CD4-positive, alpha-beta T cell treated with Interleukin-21 for 1 hour (primary cell): ENCODE data around the gene MAP4K2.
A peak's percentile ranks its signal among the peaks of the same experiment; 100 is the strongest.

Source experiments
- DNase-seq: peaks from one replicate; pipeline ENCODE4 v3.0.0-alpha.2; 2020

MAP4K2 gene

DNA sequence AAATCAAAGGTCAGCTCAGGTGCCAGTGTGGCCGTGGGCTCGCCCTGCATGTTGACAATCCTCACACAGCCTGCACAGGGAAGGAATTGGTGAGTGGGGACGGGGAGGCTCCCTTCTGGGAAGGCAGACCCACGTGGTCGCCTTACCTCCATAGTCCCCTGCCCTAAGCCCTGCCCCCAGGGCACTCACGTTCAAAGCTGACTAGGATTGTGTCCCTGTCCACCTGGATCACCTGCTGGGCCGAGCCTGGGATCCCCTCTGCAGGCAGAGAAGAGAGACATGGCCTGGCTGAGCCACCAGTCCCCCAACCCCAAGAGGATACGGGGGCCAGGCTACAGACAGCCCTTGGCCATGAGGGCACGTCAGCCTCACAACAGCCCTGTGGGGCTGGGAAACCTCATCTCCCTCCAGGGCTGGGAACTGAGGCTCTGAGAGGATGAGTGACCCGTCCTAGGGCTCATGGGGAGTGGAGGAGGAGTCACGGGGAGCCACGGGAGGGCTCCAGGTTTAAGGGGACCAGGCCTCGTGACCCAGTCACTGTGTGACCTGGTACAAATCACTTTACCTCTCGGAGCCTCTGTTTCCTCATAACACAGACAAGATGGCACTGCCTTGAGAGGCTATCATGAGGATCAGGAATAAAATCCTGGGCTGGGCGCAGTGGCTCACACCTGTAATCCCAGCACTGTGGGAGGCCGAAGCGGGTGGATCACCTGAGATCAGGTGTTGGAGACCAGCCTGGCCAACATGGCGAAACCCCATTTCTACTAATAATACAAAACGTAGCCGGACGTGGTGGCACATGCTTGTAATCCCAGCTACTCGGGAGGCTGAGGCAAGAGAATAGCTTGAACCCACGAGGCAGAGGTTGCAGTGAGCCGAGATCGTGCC, 12.6 kb downstream of the MAP4K2 start:
- DNase-seq: no peak

DNA sequence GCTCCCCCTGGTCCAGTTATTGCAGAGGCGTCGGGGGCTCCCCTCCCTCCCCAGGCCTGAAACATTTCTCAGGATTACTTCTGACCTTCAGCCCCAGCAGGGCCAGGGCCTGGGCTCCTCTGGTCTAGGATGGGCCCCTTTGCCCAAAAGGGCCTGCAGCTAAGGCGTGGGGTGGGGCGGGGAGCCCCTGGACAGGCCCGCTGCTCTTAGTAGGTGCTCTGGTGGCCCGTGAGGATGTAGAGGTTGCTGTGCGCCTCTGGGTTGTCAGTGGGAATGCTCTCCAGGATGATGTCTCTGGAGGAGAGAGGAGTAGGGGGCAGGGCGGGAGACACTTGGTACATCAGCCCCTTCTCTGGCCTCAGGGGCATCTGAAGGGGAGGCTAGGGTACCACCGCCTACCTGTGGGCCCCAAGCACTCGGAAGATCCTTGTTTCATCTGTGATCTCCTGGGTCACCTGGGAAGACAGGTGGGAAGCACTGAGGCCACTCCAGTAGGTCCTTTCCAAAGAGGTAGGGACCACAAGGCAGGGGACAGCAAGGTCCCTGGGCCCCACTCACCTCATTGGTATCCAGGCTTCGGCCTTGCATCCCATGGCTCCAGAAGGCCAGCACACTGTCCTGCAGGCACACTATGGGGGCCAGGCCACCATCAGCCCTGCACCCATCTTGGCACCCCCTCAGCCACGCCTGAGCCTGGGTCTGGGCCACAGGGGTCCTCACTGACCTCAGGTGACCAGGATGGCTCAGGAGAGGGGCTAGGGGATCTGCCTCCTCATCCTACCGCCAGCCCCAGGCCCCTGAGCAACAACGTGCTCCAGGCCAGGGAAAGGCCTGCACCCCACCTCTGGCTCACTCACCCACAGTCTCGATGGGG, 13.4 kb downstream of the MAP4K2 start:
- no peak for DNase-seq

DNA sequence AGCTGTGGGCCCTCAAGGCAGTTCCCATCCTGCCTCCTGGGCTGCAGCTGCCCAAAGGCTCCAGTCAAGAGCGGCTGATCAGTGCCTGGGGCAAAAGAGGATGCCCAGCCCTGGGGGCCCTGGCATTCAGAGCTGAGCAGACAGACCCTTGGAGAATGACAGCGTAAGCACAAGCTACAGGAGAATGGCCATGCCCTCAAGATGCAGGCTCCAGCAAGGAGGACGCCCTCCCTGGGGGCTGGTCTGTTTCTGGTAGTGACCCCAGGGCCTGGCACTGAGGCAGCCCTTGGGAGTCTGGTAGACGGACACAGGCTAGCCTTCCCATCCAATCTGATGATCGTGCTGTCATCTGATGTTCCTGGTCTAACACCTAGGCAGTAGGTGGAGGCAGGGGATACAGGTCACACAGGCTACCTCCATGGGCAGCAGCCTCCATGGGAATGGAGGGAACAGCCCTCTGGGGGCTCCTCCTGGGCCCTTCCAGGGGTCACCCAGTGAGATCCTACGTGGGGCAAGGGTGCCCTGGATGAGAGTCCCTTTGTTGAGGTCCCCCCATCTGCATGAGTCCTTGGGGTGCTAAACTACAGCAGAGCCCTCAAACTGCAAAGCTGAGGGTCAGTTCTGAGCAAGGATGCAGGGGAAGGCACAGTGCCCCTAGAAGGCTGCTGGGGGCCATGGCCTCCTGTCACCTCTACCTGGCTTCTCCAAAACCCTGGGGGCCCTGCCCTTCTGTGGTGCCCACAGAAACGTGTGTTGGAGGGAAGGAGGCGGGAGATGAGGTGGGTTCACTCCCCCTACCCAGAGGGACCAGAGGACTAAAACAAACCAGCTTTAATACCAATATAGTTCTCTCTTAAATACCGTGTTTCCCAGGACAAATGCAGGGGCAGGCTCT, 14.4 kb downstream of the MAP4K2 start:
- no peak for DNase-seq

DNA sequence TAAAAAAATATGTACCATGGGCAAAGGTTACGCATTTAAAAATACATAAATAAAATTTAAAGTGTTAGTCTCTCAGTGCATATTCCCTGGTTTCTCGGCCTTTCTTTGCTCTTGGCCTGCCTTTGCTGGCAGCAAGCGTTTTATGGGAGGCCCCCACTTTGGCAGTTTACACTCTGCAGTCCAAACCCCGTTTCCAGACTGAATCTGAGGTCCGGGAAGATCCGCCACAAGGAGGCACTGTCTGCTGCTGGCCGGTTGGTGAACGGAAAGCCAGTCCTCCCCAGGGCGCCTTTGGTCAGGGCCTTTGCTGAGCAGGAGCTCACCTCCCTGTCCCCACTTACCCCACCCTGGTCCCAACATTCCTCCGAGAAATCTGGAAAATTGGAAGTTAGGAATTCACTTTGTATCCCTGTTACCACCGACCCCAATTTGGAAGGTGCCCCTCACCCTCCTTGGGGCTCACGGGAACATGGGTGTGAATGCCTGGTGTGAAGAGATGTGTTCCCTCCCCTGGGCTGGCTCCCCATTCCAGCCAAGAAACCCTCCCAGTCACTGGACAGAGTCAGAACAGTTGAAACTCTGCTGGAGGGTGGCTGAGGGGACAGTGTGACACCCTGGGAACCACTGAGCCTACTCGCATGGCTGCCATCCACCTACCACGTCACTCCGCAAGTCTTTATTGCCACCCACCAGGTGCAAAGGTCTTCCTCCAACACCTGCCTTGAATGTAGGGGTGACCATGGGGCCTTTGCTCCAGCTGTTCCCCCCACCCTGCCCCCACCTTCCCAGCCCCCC, 15.3 kb downstream of the MAP4K2 start:
- peak; percentile 72 for DNase-seq

DNA sequence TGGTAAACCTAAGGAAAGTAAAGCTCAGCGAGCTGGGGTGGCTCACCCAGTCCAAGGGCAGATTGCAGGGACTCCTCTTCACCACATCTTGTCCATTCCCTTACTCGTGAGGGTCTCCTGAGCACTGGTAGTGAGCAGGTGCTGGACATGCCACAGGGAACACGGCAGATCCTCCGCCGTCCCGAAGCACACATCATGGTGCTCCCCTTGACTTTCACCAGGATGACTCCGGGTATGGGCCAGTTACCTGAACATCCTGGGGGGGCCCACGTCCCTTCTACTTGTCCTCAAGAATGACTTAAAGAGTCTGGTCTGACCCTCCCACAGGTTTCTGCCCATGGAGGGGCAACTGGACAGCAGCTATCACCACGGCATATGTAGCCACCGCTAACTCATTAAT, 16.7 kb downstream of the MAP4K2 start:
- DNase-seq: no peak

DNA sequence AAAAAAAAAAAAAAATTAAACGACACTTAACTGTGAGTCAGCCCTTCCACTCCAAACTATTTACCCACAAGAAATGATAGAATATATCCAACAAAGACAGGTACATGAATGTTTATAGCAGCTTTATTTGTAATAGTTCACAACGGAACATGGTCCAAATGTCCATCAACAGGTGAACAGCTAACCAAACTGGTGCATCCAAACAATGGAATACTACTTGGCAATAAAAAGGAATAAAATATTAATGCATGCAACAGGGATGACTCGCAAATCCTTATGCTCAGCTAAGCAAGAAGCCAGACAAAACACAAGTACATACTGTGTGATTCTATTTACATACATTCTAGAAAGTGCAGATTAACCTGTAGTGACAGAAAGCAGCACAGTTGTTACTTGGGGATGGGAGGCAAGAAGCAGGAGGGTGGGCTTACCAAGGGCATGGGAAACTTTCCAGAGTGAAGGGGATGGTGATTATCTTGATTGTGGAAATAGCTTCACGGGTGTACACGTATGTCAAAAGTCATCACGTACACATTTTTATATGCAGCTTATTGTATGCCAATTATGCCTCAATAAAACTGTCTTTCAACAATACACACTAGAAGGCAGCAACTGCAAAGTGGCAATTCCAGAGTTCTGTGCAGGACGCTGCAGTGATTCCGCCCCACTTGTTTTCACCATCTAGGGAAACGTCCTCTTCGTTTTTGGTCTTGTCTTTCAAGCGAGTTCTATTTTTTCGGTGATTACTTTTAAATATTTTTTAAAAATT, 18.0 kb downstream of the MAP4K2 start:
- no peak for DNase-seq

DNA sequence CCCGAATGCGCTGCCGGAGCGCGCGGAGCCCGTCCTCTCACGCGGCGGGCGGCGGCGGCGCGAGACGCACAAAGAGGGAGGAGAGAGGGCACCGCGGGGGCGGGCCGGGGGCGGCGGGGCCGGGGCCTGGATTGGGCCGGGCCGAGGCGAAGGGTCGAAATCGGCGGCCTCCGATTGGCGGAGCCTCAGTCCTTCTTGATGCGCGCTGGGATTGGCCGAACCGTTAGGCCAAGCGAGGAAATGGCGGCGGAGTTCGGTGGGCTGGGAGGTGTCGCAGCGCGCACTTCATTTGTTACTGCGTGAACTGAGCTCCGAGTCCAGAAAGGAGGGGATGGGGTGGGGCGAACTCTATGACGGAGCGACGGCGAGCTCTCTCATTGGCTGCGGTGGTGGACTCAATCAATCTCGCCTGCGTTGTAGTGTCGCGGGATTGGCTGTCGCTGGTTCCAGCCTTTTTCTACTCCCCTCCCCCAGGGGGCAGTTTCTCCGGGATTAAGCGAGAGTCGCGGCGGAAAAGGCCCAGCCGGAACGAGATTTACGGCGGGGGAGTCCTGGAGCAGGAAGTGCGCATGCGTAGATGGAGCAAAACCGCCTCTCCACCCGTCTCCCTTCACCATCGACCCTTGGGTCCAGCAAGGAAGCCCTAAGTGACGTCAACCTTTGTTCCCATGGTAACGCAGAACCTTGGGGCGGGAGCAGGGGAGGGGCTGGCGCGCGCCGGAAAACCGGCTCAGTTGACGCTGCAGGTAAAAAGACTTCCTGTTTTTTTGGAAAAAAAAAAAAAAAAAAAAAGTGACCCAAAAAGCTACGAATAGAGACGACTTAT, 24.3 kb downstream of the MAP4K2 start, which contains the start of gene SF1:
Gene SF1, minus strand, starts transcription at position 70 of the 826 bp plus-strand sequence. CDS start 150 bp downstream, outside the sequence.
- DNase-seq: peak; percentile 100

DNA sequence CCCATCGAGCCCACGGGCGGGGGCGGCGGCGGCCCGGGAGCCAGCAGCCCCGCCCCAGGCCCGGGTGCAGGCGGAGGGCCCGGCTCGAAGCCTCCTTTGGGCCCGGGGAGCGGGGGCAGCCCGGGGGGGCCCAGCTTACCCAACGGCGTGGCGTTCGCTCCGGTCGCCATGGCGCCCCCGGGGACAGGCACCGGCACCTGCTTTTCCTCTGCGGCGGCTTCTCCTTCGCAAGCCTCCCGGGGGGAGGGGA, 24.9 kb downstream of the MAP4K2 start:
- DNase-seq: no peak

DNA sequence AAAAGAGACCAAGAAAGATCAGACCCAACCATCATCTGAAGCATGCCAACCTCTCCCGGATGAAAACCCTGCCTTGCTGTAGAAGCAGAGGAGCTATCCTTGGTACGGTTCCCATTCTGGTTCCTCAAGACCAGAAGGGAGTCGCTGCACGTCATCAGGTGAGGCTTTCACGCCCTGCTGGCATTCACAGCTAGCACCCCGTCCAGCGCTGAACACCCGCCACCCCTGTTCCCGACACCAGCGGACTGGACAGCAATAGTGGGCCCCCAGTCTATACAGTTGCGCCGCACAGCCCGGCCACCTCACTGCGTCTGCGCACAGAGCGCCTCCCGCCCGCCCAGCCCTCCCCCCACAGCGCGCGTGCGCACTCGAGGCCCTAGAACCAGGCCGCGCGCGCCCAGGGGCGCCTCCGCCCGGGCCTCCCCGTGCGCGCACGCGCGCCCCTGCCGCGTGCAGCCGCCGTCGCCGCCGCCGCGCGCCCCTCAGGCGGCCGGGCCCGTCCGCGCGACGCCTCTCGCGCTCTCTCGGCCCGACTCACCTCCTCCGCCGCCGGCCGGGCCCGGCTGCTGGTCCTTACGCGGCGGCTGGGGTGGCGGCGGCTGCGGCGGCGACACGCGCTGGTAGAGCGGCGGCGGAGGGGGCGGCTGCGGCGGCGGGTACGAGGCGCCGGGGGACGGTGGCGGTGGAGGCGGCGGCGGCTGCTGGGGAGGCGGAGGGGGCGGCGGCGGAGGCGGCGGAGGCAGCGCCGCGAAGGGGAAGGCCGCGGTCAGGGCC, 25.4 kb downstream of the MAP4K2 start:
- peak; percentile 83 for DNase-seq

DNA sequence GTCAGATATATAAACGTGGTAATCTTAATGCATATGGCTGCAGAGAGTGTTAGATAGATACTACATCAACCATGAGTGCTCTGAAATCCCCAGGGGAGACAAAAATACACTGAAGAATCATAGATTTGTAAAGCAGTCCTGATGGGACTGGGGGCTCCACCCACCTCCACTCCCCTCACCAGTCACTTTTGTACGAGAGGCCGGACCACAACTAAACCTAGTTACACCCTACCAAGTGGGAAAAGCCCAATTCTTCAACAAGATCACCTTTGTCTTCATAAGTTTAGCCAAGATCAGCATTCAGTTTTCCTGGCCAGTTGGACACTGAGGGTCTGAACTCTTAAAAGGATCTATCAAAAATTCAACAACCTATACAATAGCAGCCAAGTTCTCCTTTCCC, 26.1 kb downstream of the MAP4K2 start:
- DNase-seq: no peak

DNA sequence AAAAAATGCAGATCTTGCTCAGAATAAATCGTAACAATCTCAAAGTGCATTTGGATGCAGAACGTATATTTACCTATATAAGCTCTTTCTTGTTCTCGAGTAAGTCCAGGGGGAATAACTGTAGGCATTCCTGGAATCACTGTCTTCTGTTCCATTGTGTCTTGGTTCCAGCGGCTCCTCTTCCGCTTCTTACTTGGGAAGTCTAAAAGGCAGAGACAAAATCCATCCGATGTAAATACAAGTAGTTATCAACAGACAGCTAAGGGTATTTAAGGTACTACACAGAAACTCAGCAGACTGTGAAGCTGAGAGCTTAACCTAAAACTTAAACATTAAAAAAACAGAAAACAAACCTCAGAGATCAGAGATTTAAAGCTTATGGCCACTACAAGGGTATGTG, 26.6 kb downstream of the MAP4K2 start:
- no peak for DNase-seq

DNA sequence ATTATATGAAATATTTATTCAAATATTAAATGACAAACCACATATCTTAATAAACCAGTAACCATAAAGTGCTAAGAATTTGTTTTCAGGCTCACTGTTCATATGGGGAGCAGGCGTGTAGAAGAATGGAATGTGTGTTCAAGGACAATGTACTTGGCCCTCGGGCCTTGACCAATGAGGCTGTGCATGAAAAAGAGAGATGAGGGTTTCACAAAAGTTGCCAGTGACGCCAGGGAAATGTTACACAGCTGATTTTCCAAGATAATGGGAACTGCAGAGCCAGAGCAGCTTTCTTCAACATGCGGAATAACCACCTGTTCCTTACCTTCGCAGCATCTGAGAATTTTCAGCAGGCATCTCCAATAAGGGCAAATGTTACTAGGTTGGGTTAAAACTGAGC, 28.9 kb downstream of the MAP4K2 start:
- no peak for DNase-seq

DNA sequence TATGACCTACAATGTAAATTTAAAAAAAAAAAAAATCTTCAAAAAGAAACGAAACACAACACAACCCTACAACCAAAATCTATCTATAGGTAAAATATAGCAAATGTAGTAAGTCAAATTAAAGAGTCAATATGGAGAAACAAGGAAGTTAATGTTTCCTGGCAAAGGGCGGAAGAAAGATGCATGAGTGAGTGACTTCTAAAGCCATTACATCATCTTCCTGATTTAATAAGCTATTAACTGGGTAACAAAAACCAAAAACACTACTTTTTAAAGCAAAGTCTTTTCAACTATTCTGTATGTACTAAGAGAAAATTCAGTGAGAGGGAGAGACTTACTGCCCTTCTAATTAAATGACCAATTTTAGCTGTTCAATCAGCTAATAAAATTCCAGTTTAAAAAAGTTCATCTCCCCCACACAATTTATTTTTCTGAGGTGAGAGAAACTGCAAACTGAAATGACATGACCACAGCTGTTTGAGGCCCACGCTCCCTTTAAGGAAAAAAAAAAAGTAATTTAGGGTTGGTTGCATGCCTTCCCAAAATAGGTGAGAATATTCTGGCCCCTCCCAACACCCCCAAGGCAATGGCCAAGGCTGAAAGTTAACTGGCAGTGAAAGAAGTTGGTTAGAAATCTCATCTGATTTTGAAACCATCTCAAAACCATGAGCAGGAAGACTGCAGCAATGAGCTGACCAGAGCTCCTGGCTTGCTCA, 30.6 kb downstream of the MAP4K2 start:
- no peak for DNase-seq

DNA sequence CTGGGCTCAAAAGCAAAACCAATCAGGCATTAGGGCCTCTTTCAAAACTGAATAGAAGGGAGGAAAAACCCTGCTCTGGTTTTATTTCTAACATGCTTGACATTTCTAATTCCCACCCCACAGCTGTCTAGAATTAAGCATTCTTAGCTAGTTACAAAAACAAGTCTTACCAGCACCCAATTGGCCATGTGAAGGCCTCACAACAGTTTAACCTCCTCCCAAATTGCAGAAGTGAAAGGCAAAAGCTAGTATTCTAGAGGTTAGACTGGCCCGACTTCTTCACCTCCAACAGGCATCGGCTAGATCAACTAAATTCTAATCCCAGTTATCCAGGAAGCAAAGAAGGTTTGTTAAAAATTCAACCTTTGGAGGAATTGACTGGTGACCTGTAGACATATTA, 31.2 kb downstream of the MAP4K2 start:
- DNase-seq: no peak

DNA sequence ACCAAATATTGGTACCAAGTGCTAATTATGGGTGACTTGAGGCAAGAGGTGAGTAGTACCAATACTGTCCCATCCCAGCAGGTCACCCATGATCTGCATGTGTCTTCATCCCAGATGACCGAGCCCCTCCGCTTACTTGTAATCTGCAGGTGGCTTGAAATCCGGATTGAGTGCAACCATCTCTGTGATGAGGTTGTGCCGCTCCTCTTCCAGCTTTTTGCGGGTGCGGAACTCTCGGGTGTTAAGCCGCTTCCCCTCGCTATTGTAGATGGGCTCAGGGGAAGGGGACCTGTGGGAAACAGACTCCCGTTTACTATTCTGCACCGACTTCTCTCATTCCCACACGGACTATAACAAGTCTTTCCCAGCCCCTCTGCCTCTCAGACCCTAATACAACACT, 32.9 kb downstream of the MAP4K2 start:
- no peak for DNase-seq

DNA sequence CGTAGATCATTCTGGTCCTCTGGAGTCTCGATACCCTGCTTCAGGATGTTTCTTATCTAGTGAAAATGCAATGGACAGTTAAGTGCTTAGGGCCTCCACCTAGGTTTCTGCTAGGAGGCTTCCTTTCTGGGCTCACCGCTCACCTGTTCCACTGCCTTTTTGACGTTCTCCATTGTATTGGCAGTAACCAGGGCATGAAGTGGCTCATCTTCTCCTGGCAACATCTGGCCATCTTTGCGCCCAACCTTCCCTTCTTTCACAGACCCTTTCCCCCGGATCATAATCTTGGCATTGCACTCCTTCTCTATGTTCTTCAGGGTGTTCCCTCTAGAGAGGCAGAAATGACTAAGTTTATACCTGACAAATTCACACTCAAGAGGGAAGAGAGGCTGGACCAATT, 33.7 kb downstream of the MAP4K2 start:
- no peak for DNase-seq

DNA sequence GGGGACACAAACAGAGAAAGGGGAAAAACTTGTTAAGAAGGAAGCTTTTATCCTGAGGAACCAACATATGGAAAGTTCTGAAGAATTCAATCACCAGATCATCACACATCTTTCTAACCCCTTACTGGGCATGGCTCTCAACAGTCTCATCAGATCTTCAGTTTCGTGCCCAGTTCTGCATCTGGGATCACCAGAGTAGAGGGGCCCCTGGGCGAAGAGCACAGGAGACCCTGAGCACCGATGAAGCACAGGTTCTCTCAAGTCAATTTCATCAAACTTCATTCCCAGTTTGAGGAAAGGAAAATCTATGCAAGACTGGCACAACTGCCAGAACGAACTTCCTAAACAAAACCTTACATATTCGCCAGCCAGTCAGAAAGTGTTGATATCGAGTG, 34.7 kb downstream of the MAP4K2 start:
- no peak for DNase-seq

DNA sequence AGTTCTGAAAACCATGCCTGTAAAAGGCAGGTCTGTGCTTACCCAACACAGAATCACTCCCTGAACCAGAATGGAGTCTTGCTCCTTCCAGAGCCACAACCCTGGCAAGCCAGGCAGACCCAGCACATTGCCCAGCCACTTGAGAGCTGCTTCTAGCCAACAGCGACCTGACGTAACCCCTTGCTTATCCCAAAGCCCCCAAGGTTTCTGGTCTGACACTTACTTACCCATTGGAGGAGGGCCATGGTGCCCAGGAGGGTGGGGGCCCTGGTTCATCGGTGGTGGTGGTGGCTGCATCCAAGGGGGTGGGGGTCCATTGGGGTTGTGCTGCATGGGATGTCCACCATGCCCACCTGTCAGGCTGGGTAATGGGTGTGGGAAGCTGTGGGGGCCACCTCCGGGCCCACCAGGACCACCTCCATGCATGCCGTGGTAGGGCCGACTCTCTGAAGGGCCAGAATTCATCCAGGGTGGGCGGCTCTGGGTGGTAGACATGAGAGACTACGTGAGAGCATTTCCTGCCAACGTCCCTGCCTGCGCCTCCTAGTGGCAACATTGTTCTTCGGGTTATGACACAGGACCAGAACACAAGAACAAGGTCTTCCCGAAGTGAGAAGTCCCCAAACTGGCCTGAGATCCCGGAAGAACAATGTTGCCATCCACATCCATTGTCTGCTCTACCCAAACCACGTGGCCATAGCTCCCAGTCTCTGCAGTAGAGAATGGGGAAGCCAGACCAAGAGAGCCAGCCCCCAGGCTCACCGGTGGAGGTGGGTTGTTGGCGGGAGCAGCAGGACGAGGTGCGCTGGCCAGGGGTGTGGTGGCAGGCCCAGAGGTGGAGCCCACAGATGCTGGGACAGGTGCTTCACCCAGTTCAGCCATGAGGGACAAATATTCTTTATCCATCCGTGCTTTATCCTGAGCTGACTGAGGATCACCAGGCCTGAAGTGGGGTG, 35.4 kb downstream of the MAP4K2 start:
- peak; percentile 85 for DNase-seq
